NCI-H446 (cell line): Measurements from ENCODE around the gene HDGFL2.
"Not testable (repeated sequence)": the region's sequence is repeated elsewhere in the genome, so short reads cannot be mapped to it uniquely, and the experiment has no call there.

Experiments
- DNase-seq, 2 experiments: peaks; one replicate each; lab custom pipeline; 2025; lab: John Stamatoyannopoulos, UW

Gene HDGFL2

DNA sequence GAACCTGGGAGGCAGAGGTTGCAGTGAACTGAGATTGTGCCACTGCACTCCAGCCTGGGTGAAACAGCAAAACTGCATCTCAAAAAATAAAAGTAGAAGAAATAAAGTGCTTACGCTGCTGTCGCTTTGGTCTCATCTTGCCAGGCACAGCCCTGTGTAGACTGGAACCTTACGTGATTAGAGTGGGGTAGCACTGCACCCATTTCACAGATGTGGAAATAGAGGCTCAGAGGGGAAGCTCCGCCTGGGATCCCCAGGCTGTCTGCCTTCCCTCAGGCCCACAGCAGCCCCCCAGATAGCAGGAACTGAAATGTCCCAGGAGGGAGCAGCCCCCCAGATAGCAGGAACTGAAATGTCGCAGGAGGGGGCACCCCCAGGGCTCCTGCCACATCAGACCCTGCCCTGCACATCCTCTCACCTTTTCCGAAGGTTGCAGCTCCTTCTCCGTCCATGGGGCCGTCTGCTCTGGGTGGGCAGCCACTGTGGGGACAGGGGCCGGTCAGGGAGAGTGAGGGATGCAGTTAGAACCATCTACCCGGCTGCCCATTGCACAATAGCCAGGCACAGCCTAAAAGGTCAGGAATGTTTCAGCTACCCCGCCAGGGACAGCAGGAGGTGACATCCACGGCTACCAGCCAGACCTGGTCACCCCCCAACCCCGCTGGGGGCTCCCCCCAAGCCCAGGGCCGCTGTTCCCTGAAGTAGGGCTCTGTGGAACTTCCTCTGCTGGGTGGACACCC, 44.3 kb downstream of the HDGFL2 start:
- DNase-seq: no peak

DNA sequence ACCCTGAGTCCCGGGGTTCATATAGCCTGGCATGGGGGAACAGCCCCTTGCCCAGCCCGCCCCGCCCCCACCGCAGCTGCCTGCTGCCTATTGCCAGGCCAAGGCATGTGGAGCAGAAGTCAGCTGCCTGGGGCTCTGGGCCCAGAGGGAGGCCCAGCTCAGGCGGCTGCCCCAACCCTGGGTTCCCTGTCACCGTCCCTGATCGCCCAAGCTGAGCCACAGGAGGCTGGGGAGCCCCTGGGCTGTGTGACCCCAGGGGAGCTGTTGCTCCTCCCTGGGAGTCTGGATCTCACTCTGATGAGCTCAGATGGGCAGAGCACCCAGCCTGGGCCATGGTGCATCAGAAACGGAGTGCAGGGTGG, 44.8 kb downstream of the HDGFL2 start:
- peak in 1 of 2 experiments; percentile 16 for DNase-seq

DNA sequence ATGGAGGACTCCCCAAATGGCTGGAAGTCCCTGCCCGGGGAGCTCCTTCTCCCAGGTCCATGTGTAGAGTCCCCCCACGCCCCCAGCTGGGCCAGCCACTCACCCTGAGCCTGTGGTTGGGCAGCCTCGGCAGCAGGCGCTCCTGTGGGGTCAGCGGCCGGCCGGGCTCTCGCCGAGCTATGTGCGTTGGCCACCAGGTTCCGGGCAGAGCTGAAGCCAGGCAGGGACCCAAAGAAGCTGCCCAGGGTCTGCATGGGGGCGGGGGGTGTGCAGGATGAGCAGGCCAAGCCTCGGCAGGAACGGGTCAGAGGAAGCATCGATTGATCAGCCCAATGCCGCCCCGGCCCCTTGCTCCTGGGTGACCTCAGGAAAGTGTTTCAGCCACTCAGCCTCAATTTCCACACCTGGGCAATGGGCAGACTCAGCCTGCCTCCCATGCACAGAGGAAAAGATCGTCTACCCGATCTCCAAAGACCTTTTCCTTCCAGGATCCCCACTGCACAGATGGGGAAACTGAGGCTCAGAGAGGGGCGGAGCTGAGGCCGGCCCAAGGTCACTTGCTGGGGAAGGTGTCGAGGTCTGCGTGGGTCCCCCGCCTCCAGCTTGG, 45.5 kb downstream of the HDGFL2 start:
- DNase-seq: no peak

DNA sequence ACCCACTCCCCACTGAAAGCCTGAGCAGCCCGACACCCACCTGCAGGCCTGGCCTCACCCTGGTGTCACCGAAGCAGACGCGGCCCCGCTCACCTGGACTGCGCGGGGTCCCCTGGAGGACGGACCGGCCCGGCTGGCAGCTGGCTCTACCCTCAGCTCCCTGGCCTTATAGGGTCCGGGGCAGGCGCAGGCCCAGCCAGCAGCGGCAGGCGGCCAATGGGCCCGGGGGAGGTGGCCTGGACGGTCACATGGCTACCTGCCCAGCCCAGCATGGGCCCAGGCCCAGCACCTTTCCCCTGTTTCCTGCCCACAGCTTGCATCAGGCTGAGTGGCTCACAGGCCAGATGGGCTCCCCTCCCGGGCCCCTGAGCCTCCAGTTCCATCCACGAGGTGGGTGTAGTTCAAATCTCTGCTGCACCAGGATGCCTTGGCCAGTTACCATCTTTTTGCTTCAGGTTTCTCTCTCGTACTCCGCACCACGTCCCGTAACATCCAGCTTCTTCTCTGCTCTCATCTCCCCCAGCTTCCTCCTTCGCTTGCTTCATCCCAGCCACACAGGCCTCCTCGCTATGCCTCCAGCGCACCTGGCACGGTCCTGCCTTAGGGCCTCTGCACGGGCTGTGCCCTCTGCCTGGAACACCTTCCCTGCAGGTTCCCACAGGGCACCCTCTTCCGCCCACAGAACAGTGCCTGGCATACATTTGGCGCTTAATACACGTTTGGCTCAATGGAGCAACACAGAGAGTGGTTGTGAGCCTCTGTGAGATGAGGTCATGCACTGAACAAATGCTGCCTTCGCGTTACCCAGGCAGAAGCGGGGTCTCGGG, 46.5 kb downstream of the HDGFL2 start, which contains the start of gene PLIN4:
Gene PLIN4, minus strand, starts transcription at position 142 of the 827 bp plus-strand sequence. CDS start 214 bp downstream, outside the sequence.
- DNase-seq: no peak

DNA sequence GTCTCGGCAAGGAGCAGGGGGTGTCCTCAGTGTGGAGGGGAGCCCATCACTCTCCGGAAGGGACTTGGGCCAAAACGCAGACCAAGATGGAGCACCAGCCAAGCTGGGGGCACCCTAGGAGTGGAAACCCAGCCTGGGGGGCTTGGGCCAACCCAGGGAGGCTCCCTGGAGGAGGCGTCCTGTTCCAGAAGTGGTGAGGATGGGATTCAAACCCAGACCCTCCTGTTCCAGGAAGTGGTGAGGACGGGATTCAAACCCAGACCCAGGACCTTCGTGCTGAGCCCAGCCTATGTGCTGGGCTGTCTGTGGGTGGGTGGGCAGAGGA, 47.0 kb downstream of the HDGFL2 start:
- DNase-seq: no peak

DNA sequence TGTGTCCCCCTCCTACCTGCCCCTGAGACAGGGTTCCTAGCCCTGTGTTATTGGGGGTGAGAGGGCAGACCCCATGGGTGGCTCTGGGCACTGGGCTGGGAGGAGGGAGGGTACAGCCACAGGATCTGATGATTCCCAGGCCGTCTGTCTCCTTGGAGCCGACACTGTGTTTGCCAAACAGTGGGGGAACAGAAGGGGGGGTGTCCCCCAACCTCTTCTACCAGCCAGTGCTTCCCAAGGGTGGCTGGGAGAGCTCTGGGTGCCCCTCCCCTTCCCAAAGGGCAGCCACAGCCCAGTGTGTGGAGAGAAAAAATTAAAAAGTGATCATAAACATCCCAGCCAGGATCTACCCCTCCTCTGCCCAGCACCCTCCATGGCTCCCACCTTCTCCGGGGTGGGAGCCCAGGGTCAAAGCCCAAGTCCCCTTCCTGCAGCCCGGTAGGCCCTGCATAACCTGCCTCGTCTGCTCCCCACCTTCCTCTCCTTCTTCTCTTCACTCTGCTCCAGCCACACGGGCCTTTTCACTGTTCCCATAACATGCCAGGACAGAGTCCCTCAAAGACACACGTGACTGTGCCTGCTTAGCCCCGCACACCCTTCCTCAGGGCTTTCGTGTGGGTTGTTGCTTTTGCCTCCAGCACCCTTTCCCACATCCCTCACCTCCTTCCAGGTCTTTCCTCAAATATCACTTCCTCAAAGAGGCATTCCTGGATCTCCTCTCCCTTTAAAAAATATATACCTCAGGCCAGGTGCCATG, 47.6 kb downstream of the HDGFL2 start:
- DNase-seq: no peak

DNA sequence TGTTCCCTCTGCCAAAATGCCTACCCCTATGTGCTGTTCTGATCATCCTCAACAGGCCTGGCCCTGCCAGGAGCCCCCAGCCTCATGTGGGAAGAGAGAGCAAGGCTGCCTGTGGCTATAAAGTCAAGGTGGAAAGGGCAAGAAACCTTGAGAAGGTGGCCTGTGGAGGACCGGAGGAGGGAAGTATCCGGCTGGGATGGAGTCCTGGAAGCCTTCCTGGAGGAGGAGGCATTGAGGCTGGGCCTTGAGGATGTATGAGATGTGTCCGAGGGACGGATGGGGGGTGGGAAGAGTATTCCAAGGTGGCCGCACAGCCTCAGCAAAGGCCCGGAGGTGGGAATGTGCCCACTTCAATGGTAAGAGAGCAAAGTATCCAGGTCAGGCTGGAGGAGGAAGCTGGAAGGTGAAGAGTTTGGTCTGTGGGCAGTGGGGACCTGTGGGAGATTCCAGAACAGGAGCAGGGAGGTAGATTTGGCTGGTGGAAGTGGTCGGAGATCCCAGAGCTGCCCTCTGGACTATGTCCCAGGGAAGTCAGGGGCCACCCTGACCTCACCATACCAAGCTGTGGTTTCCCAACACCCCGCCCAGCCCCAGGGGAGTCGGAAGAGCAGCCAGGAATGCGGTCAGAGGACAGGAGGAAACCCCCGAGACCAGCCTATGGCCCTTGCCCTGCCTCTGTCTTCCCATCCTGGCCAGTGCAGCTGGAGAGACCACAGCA, 49.2 kb downstream of the HDGFL2 start:
- DNase-seq: no peak

DNA sequence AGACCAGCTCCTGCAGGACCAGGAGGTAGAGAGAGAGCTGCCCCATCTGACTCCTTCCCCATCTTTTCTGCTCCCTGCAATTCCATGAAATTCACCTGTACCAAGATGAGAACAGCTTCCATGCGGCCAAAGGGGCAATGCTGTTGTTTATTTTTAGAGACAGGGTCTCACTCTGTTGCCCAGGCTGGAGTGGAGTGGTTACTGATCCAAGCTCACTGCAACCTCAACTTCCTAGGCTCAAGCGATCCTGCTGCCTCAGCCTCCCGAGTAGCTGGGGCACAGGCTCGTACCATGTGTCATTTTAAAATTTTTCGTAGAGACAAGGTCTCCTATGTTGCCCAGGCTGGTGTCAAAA, 49.8 kb downstream of the HDGFL2 start:
- no peak for DNase-seq

DNA sequence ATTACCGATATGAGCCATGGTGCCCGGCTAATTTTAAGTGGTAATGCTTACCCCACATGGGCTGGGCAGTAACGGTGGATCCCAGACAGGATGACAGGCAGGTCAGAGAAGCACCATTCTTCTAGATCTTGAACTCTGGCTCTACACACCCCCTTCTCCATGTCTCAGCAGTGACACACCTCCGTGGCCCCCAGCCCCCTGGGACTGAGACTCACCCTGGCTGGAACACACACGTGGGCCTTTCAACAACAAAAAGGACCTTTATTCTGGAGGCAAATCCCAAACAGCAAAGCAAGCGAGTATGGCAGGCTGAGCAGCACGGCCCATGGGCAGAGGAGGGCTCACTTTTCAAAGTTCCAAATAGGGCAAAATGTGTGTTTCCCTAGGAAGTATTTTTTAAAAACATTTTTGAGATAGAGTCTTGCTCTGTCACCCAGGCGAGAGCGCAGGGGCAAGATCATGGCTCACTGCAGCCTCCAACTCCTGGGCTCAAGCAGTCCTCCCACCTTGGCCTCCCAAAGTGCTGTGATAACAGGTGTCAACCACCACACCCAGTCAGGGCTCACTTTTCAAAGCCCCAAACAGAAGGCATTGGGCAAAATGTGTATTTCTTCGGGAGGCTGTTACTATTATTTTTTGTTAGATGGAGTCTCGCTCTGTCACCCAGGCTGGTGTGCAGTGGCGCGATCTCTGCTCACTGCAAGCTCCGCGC, 50.4 kb downstream of the HDGFL2 start:
- DNase-seq: no peak

DNA sequence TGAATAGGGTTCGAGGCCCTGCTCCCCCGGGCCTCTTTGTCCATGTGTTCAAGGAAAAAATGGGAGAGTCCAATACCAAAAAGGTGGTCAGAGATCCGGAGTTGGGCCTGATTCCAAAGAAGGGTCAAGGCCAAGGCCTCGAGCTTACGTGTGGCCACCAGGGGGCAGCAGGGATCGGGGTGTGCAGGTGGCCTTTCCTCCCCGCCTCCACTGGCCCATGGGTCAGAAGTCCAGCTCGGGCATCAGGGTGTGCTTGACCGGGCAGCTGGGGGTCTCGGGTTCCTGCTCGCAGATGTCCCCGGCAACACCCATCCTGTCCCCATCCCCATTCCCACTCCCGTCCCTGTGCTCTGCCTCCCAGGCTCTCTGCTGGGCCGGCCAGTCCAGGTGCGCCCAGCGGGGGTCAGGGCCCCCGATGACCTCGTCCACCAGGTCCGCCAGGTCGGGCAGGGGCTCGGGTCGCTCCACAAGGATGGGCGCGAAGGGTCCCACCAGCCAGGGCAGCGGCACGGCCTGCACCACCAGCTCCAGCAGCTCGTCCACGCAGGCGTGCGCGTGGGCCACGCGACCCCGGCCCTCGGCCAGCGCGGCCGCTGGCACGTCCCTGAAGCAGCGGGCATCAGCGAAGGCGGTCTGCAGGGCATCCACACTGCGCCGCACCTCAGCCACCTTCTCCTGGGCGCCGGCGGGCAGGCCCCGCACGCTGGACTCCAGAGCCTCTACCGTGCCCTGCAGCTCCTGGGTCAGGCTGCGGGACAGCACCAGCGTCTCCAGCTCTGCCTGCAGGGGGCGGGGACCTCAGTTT, 51.4 kb downstream of the HDGFL2 start:
- no peak for DNase-seq

DNA sequence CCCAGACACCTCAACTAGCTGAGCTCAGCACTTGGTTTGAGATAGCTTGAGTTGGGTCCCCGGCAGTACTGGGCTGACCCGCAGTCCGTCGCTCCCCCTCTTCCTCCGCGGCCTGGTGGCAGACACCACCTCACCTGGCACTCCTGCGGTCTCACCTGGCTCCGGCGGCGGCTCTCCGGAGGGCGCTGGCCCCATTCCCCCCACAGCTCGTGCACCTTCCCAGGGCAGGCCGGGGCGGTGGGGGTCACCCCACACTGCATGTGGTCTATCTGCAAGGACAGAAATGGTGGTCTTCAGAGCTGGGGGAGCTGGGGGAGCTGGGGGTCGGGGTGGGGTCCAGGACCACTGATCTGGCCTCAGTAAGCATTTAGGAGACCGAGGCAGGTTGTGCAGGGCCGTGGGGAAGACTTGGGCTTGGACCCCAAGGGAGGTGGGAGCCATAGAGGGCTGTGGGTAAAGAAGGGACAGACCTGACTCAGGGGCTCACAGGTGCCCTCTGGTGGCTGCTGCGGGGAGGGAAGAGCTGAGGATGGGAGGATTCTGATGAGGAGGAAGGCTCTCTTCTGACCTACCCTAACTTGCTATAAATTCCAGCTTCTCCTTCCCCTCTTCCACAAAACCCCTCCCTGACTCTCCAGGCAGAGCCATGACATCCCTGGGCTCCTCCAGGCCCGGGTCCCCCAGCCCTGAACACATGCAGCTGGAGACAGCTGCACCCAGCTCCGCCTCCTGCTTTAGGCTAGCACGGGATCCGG, 52.9 kb downstream of the HDGFL2 start:
- DNase-seq: peak; percentile 17 to 71

DNA sequence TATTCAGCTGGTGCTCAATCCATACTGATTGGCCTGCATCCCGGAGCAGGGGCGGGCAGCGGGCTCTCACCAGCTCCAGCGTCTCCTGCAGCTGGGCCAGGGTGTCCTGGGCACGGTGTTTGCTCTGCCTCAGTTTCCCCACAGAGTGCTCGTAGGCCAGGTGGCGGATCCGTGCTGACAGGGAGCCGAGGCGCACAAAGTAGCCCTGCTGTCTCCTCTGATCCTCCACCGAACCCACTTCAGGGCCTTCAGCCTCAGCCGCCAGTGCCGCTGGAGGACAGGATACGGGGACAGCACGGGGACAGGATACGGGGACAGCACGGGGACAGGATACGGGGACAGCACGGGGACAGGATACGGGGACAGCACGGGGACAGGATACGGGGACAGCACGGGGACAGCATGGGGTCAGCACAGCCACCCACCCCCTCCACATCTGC, 53.5 kb downstream of the HDGFL2 start:
- DNase-seq: no peak

DNA sequence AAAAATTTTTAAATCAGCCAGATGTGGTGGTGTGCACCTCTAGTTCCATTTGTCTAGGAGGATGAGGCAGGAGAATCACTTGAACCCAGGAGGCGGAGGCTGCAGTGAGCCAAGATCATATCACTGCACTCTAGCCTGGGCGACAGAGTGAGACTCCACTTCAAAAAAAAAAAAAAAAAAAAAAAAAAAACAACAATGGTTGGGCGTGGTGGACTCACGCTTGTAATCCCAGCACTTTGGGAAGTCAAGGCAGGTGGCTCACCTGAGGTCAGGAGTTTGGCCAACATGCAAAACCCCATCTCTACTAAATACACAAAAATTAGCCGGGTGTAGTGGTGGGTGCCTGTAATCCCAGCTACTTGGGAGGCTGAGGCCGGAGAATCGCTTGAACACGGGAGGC, 55.3 kb downstream of the HDGFL2 start:
- DNase-seq: not testable (repeated sequence)

DNA sequence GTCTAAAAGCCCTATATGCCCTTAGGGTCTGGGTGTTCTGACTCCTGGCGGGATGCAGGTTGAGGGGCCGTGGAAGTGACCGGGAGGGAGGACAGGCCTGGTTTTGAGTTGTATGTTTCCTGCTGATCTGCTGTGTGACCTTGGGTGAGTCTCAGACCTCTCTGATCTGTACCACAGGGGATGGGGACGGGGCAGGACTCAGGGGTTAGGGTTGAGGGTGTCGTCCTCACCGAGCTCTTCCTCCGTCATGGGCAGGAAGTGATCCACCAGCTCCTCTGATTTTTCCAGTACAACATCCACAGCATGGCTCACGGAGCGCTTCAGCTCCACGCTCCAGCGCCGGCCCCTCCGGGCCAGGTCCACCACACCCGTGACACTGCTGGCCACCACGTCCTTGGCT, 56.7 kb downstream of the HDGFL2 start:
- DNase-seq: no peak

DNA sequence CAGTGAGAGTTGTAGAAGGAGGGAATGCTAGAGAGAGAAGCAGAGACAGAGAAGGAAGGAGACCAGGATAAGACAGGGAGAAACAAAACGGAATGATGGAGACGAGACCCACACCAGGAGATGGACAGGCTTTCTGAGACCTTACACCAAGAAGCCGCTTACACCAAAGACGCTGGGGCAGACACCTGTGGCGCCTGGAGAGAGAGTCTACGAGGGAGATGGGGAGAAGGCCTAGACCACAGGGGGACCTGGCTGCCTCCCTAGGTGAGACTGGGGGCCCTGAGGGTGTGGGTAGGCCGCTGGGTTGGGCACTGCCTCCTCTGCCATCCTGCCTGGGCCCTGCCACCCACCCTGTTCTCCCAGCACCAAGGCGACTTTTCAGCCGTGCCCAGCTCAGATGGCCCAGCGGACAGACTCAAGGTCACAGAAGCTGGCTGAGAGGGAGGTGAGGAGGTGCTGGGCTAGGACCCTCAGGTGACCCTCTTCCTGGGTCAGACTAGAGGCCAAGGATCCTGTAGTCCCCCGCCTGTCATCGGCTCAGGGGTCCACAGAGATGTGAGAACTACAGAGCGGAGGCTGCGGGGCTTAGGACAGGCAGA, 57.9 kb downstream of the HDGFL2 start:
- DNase-seq: no peak

DNA sequence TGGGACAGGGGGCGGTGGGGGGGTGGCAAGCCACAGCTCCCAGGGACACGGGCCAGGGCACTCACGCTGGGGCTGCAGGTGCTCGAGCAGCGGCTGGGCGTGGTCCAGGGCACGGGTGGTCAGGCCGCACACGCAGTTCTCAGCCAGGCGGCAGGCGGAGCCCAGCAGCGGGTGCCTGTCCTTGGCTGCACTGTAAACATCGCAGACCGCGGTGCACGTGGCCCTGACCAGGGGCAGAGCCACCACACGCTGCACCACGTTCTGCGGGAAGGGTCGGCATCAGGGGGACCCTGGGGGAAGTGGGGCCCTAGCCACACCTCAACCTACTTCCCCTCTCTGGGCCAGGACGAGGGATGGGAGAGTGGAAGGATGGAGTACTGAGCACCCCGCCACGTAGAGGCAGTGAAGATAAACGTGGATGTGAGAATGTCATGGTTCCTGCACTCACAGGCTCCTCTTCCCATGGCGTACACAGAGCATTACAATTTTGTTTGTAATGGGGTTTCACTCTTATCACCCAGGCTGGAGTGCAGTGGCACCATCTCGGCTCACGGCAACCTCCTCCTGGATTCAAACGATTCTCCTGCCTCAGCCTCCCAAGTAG, 59.6 kb downstream of the HDGFL2 start:
- no peak for DNase-seq

DNA sequence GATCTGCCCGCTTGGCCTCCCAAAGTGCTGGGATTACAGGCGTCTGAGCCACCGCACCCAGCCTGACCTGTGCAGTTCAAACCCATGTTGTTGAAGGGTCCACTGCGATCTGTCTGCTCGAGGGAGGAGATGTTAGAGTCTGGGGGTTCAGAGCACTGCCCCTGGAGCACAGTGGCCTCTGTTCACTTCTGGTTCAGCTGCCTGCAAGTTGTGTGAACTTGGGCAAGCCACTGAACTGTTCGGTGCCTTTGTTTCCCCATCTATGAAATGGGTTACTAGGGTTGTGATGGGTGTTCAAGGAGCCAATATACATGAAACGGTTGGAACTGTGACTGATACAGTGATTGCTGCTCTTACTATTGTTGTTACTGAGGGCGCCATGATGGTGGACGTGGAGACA, 61.2 kb downstream of the HDGFL2 start:
- DNase-seq: no peak

DNA sequence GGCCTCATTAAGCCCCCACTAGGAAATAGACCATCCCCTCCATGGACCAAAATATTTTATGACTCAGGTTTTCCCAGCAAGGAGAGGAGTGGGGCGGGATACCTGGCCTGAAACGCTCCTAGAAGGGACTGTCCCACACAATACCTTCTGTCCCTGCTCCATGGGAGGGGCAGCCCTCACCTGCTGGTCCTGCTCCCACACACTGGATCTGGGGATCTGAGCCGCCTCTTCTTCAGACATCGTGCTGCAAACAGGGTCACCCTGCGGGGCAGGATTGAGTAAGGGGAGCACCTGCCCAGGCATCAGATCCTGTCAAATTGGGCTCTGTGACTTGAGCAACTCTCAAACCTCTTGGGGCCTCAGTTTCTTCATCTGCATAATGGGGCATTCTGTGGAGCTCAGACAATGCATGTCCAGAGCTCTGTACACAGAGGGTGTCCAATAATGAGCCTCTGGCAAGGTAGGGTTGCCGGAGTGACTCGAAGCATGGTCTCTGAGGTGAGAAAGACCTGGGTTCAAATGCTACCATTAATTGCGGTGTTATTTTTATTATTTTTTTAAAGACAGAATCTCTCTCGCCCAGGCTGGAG, 61.8 kb downstream of the HDGFL2 start:
- no peak for DNase-seq
